ENCODE data around the gene LRMDA. TPM values are rescaled to one million over a fixed set of nuclear protein-coding genes. Genes with fewer than 3 reads are reported as not detected.

Gene LRMDA
- total RNA-seq, 1 donor from 2014 or later: not detected

- Mint-ChIP-seq H3K27me3 (ENCODE audit: low read depth) (no peaks in the 10 kb centered on the region), H3K4me1 (ENCODE audit: low read depth) (no peaks in the 10 kb centered on the region), H3K36me3 (ENCODE audit: low read depth) (no peaks in the 10 kb centered on the region), H3K4me3 (ENCODE audit: low read depth) (no peak overlapping the region), H3K9me3 (no peaks in the 10 kb centered on the region), H3K27ac (no peak overlapping the region)
- intact Hi-C loops (cut with micrococcal nuclease): no loop called here
- no peak for DNase-seq (ENCODE audit: low spot score)
These were observed 761.4 kb downstream of the LRMDA start for GRCh38 chr10:76192694-76193320.

GRCh38 chr10:76195654-76196390 is 764.4 kb downstream of the LRMDA start:
- Mint-ChIP-seq H3K36me3 (ENCODE audit: low read depth) (no peaks in the 10 kb centered on the region), H3K27ac (no peak overlapping the region), H3K9me3 (no peaks in the 10 kb centered on the region), H3K27me3 (ENCODE audit: low read depth) (no peaks in the 10 kb centered on the region), H3K4me1 (ENCODE audit: low read depth) (no peaks in the 10 kb centered on the region), H3K4me3 (ENCODE audit: low read depth) (no peak overlapping the region)
- intact Hi-C loops (cut with micrococcal nuclease): no loop called here
- no peak for DNase-seq (ENCODE audit: low spot score)

- H3K4me3 Mint-ChIP-seq (ENCODE audit: low read depth): no peak overlapping the region
- no peak overlapping the region for H3K27ac Mint-ChIP-seq
- no peaks in the 10 kb centered on the region for H3K36me3 Mint-ChIP-seq (ENCODE audit: low read depth)
- intact Hi-C loops (cut with micrococcal nuclease): no loop called here
- DNase-seq (ENCODE audit: low spot score): no peak
- H3K9me3 Mint-ChIP-seq: no peaks in the 10 kb centered on the region
- no peaks in the 10 kb centered on the region for H3K27me3 Mint-ChIP-seq (ENCODE audit: low read depth)
- no peaks in the 10 kb centered on the region for H3K4me1 Mint-ChIP-seq (ENCODE audit: low read depth)
These were observed 765.9 kb downstream of the LRMDA start for GRCh38 chr10:76197293-76197692.

DNA sequence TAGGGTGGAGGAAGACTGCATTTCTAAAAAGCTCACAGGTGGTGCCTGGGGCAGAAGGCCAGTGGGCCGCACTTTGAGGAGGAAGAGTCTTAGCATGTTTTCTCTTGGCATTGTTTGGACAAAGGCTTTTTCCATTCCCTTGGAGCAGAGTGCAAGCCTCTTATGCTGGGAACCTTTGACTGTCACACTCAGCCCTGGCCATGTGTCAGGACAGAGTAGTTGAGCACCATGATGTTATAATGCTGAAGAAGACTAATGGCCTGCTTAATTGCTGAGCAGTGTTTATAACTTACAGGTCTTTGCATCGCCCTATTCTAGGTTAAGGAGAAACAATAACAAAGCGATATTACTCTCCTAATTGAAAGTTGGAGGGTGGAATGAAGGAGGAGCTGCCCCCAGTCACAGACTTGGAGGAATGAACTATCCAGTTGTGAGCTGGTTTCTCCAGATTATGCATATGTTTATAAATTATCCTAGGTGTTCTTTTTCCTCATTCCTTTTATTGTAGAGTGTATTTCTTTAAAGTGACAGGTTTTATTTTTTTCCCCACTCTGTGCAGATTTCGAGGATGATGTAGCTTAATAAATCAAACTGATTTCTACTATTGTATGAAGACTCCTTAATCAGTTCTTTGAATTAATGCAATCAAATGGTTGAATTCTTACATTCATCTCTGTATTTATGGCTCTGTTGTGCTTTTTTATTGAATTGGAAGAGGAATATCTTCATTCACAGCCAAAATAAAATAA is 767.0 kb downstream of the LRMDA start:
- DNase-seq (ENCODE audit: low spot score): no peak
- no peaks in the 10 kb centered on the region for H3K27me3 Mint-ChIP-seq (ENCODE audit: low read depth)
- no peaks in the 10 kb centered on the region for H3K36me3 Mint-ChIP-seq (ENCODE audit: low read depth)
- intact Hi-C loops (cut with micrococcal nuclease): no loop called here
- H3K4me1 Mint-ChIP-seq (ENCODE audit: low read depth): no peaks in the 10 kb centered on the region
- H3K27ac Mint-ChIP-seq: no peak overlapping the region
- no peak overlapping the region for H3K4me3 Mint-ChIP-seq (ENCODE audit: low read depth)
- H3K9me3 Mint-ChIP-seq: no peaks in the 10 kb centered on the region

GRCh38 chr10:76201962-76202361 is 770.5 kb downstream of the LRMDA start:
- no peaks in the 10 kb centered on the region for H3K4me1 Mint-ChIP-seq (ENCODE audit: low read depth)
- H3K4me3 Mint-ChIP-seq (ENCODE audit: low read depth): no peak overlapping the region
- intact Hi-C loops (cut with micrococcal nuclease): no loop called here
- H3K27me3 Mint-ChIP-seq (ENCODE audit: low read depth): no peaks in the 10 kb centered on the region
- no peak overlapping the region for H3K27ac Mint-ChIP-seq
- DNase-seq (ENCODE audit: low spot score): no peak
- no peaks in the 10 kb centered on the region for H3K9me3 Mint-ChIP-seq
- H3K36me3 Mint-ChIP-seq (ENCODE audit: low read depth): no peaks in the 10 kb centered on the region

DNA sequence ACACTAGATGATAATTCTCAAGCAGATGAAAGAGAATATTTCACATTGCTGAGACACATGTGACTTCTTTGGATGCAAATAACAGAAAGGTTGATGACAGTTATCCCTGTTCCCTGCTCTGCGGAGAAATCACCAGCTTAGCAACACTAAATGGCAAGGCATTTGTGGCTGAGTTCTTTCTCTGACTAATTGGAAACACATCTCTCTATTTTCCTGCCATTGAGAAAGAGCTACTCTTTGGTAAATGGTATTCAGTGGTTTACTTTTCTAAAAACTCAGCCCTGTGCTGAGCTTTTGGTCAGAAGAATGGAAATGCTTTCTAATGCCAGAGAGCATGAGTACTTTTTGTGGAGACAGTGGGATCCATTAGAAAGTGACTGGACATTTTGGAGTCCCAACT is 771.4 kb downstream of the LRMDA start:
- intact Hi-C loops (cut with micrococcal nuclease): no loop called here
- no peak for DNase-seq (ENCODE audit: low spot score)
- Mint-ChIP-seq H3K4me3 (ENCODE audit: low read depth) (no peak overlapping the region), H3K9me3 (no peaks in the 10 kb centered on the region), H3K27me3 (ENCODE audit: low read depth) (no peaks in the 10 kb centered on the region), H3K27ac (no peak overlapping the region), H3K36me3 (ENCODE audit: low read depth) (no peaks in the 10 kb centered on the region), H3K4me1 (ENCODE audit: low read depth) (no peaks in the 10 kb centered on the region)

DNA sequence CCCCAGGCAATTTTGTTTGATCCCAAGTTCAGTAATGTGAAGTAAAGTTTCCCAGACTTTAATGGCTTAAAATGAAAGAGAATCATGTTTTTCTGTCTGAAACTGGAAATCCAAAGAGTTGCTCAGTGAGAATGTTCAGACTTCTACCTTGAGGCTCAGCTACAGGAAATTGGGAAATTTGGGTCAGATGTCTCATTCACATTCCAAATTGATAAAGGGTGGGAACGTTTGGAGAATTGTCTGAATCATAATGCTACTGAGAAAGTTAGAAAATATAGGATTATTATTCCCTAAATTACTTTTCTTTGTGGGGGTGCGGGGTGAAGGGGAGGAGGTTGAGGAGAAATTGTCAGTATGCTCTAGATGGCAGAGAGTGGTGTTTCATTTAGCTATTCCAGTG is 773.9 kb downstream of the LRMDA start:
- Mint-ChIP-seq H3K27ac (no peak overlapping the region), H3K4me3 (ENCODE audit: low read depth) (no peak overlapping the region), H3K36me3 (ENCODE audit: low read depth) (no peaks in the 10 kb centered on the region), H3K9me3 (peaks cover 4% of the 10 kb centered on the region), H3K27me3 (ENCODE audit: low read depth) (no peaks in the 10 kb centered on the region), H3K4me1 (ENCODE audit: low read depth) (no peaks in the 10 kb centered on the region)
- intact Hi-C loops (cut with micrococcal nuclease): no loop called here
- no peak for DNase-seq (ENCODE audit: low spot score)

DNA sequence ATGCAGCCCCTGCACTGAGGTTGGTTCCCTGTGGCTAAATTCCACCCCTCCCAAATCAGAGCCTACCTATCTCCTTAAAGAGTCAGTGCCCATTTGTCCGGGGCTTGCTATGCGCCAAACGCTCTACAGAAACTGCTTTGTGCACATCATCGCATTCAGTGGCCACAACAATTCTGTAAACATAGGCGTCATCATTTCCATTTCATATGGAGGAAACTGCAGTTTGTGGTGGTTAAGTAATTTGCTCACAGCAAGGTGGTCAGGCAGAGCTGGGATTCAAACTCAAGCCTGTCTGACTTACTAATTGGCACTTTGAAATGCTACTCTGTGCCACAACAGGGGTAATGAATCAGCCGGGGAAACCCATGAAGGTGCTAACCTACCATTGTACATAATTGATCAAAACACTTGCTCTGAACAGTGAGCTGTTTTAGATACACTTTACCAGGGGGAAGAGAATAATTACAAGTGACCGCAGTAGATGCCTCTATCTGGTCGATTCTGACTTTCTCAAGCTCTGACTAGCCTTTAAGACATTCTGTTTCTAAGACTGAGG is 775.5 kb downstream of the LRMDA start:
- intact Hi-C loops (cut with micrococcal nuclease): no loop called here
- no peak overlapping the region for H3K27ac Mint-ChIP-seq
- DNase-seq (ENCODE audit: low spot score): no peak
- H3K4me3 Mint-ChIP-seq (ENCODE audit: low read depth): no peak overlapping the region
- H3K27me3 Mint-ChIP-seq (ENCODE audit: low read depth): no peaks in the 10 kb centered on the region
- peaks cover 4% of the 10 kb centered on the region for H3K9me3 Mint-ChIP-seq
- H3K36me3 Mint-ChIP-seq (ENCODE audit: low read depth): no peaks in the 10 kb centered on the region
- no peaks in the 10 kb centered on the region for H3K4me1 Mint-ChIP-seq (ENCODE audit: low read depth)

DNA sequence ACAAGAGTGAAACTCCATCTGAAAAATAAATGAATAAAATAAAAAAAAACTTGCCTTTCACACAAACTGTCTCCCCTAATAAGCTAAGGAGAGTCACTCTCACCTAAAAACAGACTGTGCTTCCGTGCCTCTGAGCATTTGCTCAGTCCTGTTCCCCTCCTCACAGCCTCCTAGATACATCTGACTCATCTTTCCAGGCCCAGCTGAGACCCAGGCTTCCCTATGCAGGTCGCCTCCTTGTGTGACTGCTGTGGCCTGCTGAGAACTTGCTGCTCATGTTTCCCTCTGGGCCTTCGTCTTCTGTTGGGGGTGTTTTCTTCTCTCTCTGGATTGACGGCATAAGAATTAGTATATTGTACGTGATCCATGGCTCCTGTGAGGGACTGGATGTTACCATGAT is 777.7 kb downstream of the LRMDA start:
- Mint-ChIP-seq H3K36me3 (ENCODE audit: low read depth) (no peaks in the 10 kb centered on the region), H3K27ac (no peak overlapping the region), H3K9me3 (peaks cover 4% of the 10 kb centered on the region), H3K4me1 (ENCODE audit: low read depth) (no peaks in the 10 kb centered on the region), H3K27me3 (ENCODE audit: low read depth) (no peaks in the 10 kb centered on the region), H3K4me3 (ENCODE audit: low read depth) (no peak overlapping the region)
- no peak for DNase-seq (ENCODE audit: low spot score)
- intact Hi-C loops (cut with micrococcal nuclease): no loop called here

- Mint-ChIP-seq H3K4me3 (ENCODE audit: low read depth) (no peak overlapping the region), H3K4me1 (ENCODE audit: low read depth) (no peaks in the 10 kb centered on the region), H3K27me3 (ENCODE audit: low read depth) (no peaks in the 10 kb centered on the region), H3K9me3 (peaks cover 4% of the 10 kb centered on the region), H3K27ac (no peak overlapping the region), H3K36me3 (ENCODE audit: low read depth) (no peaks in the 10 kb centered on the region)
- intact Hi-C loops (cut with micrococcal nuclease): no loop called here
- no peak for DNase-seq (ENCODE audit: low spot score)
These were observed 778.8 kb downstream of the LRMDA start for GRCh38 chr10:76210211-76210610.

DNA sequence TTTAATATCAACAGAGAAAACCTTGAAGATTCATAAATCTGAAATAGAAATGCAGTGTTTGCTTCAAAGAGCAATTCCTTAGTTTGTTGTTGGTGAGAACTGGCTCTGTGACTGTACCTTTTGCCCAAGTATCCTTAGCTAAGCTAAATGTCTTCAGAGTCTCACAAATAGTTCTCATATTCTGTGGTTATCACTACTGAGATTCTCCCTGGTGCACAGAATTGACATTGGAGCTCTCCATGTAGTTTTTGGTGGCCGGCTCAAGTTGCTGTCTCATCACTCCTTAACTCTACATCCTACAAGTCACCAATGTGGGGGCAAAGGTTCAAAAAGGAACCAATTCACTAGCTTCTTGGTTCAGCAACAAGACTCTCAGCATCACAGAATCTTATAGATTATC is 780.3 kb downstream of the LRMDA start:
- H3K27ac Mint-ChIP-seq: no peak overlapping the region
- no peaks in the 10 kb centered on the region for H3K4me1 Mint-ChIP-seq (ENCODE audit: low read depth)
- intact Hi-C loops (cut with micrococcal nuclease): no loop called here
- no peak overlapping the region for H3K4me3 Mint-ChIP-seq (ENCODE audit: low read depth)
- H3K9me3 Mint-ChIP-seq: peaks cover 4% of the 10 kb centered on the region
- no peak for DNase-seq (ENCODE audit: low spot score)
- no peaks in the 10 kb centered on the region for H3K36me3 Mint-ChIP-seq (ENCODE audit: low read depth)
- no peaks in the 10 kb centered on the region for H3K27me3 Mint-ChIP-seq (ENCODE audit: low read depth)

DNA sequence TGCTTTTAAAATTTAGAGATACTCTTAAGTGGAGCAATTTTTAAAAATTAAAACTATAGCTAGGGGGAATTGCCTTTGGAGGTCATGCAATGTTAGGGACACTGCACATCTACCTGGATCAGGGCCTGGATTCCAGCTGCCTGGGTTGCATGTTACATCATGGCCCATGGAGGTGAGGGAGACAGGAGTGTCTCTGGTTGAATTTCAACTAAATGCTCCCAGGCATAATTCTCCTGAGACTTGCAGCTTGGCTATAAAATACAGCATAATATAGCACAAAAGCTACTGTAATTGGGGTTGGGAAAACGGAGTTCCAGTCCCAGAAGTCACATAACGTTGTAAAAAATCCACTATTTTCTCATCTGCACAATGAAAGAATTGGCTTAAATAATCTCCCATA is 782.5 kb downstream of the LRMDA start:
- Mint-ChIP-seq H3K4me3 (ENCODE audit: low read depth) (no peak overlapping the region), H3K36me3 (ENCODE audit: low read depth) (no peaks in the 10 kb centered on the region), H3K27me3 (ENCODE audit: low read depth) (no peaks in the 10 kb centered on the region), H3K9me3 (peaks cover 4% of the 10 kb centered on the region), H3K4me1 (ENCODE audit: low read depth) (no peaks in the 10 kb centered on the region), H3K27ac (no peak overlapping the region)
- no peak for DNase-seq (ENCODE audit: low spot score)
- intact Hi-C loops (cut with micrococcal nuclease): no loop called here

GRCh38 chr10:76218035-76218434 is 786.6 kb downstream of the LRMDA start:
- H3K4me1 Mint-ChIP-seq (ENCODE audit: low read depth): no peaks in the 10 kb centered on the region
- no peaks in the 10 kb centered on the region for H3K9me3 Mint-ChIP-seq
- no peak for DNase-seq (ENCODE audit: low spot score)
- no peak overlapping the region for H3K4me3 Mint-ChIP-seq (ENCODE audit: low read depth)
- no peaks in the 10 kb centered on the region for H3K36me3 Mint-ChIP-seq (ENCODE audit: low read depth)
- H3K27me3 Mint-ChIP-seq (ENCODE audit: low read depth): no peaks in the 10 kb centered on the region
- intact Hi-C loops (cut with micrococcal nuclease): no loop called here
- no peak overlapping the region for H3K27ac Mint-ChIP-seq
